PC-3 (cell line): ENCODE data around the gene MAMDC4.

Source experiments
- EZH2 ChIP-seq: fragments of 300-600 bp; sonication (generic); IDR thresholded peaks from one replicate; pipeline ENCODE4 v1.6.1; 2017; ENCODE audit warnings: antibody characterized with exemption, mild to moderate bottlenecking, low read length; ENCODE audit not compliant: unreplicated experiment
- EZH2phosphoT487 ChIP-seq: fragments of 300-600 bp; sonication (generic); IDR thresholded peaks from 2 replicates; pipeline ENCODE4 v1.6.1; 2018; ENCODE audit warnings: mild to moderate bottlenecking, antibody characterized with exemption, low read length, borderline replicate concordance
- TF ChIP-seq, protein P1 (sequence below): fragments of 300-600 bp; sonication (generic); conservative IDR thresholded peaks from 2 replicates; pipeline ENCODE4 v1.5.1; 2017; ENCODE audit warnings: antibody characterized with exemption, low read depth, mild to moderate bottlenecking, low read length

- TF ChIP-seq EZH2 (no peak), EZH2phosphoT487 (no peak)
- TF ChIP-seq, protein P1, sequence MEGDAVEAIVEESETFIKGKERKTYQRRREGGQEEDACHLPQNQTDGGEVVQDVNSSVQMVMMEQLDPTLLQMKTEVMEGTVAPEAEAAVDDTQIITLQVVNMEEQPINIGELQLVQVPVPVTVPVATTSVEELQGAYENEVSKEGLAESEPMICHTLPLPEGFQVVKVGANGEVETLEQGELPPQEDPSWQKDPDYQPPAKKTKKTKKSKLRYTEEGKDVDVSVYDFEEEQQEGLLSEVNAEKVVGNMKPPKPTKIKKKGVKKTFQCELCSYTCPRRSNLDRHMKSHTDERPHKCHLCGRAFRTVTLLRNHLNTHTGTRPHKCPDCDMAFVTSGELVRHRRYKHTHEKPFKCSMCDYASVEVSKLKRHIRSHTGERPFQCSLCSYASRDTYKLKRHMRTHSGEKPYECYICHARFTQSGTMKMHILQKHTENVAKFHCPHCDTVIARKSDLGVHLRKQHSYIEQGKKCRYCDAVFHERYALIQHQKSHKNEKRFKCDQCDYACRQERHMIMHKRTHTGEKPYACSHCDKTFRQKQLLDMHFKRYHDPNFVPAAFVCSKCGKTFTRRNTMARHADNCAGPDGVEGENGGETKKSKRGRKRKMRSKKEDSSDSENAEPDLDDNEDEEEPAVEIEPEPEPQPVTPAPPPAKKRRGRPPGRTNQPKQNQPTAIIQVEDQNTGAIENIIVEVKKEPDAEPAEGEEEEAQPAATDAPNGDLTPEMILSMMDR: no peak
Measured at GRCh38 chr9:136849038-136849959, 2.8 kb upstream of the MAMDC4 start, which contains the start of gene PHPT1.
